ENCODE results near the gene AVPI1.
"Not testable (repeated sequence)": the region's sequence is repeated elsewhere in the genome, so short reads cannot be mapped to it uniquely, and the experiment has no call there.

- TF ChIP-seq, protein P1, sequence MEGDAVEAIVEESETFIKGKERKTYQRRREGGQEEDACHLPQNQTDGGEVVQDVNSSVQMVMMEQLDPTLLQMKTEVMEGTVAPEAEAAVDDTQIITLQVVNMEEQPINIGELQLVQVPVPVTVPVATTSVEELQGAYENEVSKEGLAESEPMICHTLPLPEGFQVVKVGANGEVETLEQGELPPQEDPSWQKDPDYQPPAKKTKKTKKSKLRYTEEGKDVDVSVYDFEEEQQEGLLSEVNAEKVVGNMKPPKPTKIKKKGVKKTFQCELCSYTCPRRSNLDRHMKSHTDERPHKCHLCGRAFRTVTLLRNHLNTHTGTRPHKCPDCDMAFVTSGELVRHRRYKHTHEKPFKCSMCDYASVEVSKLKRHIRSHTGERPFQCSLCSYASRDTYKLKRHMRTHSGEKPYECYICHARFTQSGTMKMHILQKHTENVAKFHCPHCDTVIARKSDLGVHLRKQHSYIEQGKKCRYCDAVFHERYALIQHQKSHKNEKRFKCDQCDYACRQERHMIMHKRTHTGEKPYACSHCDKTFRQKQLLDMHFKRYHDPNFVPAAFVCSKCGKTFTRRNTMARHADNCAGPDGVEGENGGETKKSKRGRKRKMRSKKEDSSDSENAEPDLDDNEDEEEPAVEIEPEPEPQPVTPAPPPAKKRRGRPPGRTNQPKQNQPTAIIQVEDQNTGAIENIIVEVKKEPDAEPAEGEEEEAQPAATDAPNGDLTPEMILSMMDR (IDR thresholded peaks at IDR 0.05; ENCODE audit: insufficient read depth, low read depth, low read length), result not testable (repeated sequence)
- TF ChIP-seq EZH2 (IDR thresholded peaks at IDR 0.05; ENCODE audit: insufficient read depth, low read length), result not testable (repeated sequence)
Measured at GRCh38 chr10:97684368-97684713, 2.7 kb downstream of the AVPI1 start.

All from astrocyte (in vitro differentiated cells and primary cell).